NB4 (cell line): ENCODE measurements around the gene CPNE4.

Source experiments
- MYC ChIP-seq: IDR thresholded peaks from 2 replicates; pipeline ENCODE4 v1.6.1; 2011; ENCODE audit warnings: low read depth, low read length
- POLR2A ChIP-seq: IDR thresholded peaks from 2 replicates; pipeline ENCODE4 v1.6.1; 2011; ENCODE audit warnings: mild to moderate bottlenecking; ENCODE audit not compliant: insufficient read length; ENCODE audit errors: extremely low read depth
- TF ChIP-seq, protein P1 (sequence below): IDR thresholded peaks from one replicate; pipeline ENCODE4 v1.5.1; 2012; ENCODE audit warnings: low read depth, low read length
- TF ChIP-seq, protein P2 (sequence below): IDR thresholded peaks from 2 replicates; pipeline ENCODE4 v1.6.1; 2011; ENCODE audit warnings: low read depth, low read length

DNA sequence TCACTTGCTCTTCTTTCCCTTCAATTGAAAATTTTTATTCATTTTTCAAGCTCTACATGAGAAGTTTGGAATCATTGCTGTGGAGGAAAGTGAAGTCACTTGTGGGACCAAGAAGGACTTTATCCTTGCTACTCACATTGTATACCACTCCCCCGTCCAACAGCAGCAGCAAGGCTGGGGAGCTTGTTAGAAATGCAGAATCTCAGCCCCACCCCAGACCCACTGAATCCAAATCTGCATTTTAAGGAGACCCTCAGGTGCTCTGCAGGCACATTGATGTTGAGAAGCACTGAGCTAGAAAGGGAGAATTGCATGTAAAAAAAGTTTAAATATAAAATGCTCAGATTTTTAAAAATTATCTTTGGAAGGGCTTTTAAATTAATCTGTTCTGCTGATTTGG lies 329.7 kb downstream of the CPNE4 start:
- TF ChIP-seq, protein P1, sequence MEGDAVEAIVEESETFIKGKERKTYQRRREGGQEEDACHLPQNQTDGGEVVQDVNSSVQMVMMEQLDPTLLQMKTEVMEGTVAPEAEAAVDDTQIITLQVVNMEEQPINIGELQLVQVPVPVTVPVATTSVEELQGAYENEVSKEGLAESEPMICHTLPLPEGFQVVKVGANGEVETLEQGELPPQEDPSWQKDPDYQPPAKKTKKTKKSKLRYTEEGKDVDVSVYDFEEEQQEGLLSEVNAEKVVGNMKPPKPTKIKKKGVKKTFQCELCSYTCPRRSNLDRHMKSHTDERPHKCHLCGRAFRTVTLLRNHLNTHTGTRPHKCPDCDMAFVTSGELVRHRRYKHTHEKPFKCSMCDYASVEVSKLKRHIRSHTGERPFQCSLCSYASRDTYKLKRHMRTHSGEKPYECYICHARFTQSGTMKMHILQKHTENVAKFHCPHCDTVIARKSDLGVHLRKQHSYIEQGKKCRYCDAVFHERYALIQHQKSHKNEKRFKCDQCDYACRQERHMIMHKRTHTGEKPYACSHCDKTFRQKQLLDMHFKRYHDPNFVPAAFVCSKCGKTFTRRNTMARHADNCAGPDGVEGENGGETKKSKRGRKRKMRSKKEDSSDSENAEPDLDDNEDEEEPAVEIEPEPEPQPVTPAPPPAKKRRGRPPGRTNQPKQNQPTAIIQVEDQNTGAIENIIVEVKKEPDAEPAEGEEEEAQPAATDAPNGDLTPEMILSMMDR: no peak
- TF ChIP-seq POLR2A (no peak), MYC (no peak)
- TF ChIP-seq, protein P2, sequence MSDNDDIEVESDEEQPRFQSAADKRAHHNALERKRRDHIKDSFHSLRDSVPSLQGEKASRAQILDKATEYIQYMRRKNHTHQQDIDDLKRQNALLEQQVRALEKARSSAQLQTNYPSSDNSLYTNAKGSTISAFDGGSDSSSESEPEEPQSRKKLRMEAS: no peak
